ENCODE data around the gene TERC.

DNA sequence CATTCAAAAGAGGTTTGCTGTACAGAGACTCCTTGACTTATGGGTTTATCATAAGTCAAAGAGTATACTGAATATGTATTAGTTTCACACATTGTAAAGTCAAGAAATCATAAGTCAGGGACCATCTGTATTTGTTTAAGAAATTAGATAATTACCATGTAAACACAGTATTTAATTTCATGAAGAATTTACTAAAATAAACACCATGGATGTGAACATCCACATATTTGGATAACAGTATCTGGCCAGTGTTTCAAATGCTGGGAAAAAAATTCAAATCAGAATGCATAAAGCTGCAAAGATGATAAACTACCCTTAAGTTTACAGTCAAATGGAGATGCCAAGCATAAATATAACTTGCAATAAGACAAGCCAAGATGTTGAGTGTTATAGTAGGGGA, 25.4 kb upstream of the TERC start:
- TF ChIP-seq, protein P1, sequence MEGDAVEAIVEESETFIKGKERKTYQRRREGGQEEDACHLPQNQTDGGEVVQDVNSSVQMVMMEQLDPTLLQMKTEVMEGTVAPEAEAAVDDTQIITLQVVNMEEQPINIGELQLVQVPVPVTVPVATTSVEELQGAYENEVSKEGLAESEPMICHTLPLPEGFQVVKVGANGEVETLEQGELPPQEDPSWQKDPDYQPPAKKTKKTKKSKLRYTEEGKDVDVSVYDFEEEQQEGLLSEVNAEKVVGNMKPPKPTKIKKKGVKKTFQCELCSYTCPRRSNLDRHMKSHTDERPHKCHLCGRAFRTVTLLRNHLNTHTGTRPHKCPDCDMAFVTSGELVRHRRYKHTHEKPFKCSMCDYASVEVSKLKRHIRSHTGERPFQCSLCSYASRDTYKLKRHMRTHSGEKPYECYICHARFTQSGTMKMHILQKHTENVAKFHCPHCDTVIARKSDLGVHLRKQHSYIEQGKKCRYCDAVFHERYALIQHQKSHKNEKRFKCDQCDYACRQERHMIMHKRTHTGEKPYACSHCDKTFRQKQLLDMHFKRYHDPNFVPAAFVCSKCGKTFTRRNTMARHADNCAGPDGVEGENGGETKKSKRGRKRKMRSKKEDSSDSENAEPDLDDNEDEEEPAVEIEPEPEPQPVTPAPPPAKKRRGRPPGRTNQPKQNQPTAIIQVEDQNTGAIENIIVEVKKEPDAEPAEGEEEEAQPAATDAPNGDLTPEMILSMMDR (IDR thresholded peaks at IDR 0.05; ENCODE audit: insufficient read depth, low read depth, low read length) = no peak
- TF ChIP-seq EZH2 (IDR thresholded peaks at IDR 0.05; ENCODE audit: insufficient read depth, low read length) = no peak
